GM19023 (cell line): ENCODE results near the gene ARID3C.

Experiments
- ATAC-seq: cut with Tn5 transposase; IDR thresholded peaks from one replicate; pipeline ENCODE4 v1.9.1; 2021; ENCODE audit warnings: mild to moderate bottlenecking, moderate library complexity; ENCODE audit not compliant: unreplicated experiment

ARID3C gene, protein sequence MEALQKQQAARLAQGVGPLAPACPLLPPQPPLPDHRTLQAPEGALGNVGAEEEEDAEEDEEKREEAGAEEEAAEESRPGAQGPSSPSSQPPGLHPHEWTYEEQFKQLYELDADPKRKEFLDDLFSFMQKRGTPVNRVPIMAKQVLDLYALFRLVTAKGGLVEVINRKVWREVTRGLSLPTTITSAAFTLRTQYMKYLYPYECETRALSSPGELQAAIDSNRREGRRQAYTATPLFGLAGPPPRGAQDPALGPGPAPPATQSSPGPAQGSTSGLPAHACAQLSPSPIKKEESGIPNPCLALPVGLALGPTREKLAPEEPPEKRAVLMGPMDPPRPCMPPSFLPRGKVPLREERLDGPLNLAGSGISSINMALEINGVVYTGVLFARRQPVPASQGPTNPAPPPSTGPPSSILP

DNA sequence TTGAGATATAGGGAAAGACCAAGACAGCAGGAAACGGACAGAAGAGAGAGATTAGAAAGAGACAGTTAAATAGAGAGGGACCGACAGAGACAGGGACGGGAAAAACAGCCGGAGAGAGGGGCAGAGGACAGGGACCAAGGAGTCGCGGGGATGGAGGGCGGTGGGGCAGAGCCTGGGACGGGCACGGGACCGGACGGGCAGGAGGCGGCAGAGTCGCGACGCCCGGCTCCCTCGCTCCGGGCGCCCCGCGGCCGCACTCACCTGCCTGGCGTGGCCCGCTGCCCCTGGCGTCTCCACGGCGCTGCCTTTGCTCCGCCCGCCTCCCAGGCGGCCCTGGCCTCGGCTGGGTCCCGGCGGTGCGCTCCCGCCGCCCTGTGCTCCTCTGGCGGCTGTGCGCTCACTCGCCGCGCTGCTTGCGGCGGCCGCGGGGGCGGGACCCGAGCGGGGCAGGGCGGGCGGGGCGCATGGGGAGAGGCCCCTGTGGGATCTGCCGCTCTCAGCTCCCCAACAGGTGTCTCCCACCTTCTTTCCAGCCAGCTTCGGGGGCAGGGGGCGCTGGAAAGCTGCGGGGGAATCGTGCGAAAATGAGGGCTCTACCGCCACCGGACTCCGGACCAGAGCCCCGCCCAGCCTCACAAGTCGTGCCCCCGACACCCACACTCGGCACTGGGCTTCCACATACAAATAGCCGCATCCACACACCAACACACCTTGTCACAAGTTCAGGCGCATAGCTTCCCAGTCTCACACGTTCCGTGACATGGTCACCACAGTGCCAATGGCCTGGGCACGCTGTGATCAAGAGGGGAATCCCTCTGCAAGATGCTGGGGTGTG, at the start of gene ARID3C:
Gene ARID3C, minus strand, starts transcription at position 411 of the 835 bp plus-strand sequence. CDS start 1,052 bp downstream, outside the sequence.
- no peak for ATAC-seq

DNA sequence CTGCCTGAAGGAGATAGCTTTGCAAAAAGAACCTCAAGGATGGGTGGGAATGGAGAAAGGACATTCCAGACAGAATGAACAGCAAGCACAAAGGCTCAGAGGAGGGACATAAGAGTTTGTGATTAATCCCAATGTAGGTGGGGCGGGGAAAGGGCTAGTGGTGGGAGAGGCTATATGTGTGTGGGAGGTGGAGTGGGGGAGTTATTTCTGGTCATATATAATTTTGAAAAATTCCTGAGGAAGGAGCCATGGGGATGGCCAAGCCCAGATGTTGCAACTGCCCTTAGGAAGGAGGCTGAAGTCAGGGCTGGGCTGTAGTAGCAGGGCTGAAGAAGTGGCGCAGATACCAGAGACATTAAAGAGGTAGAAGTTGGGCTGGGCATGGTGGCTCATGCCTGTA, 47.0 kb upstream of the ARID3C start:
- no peak for ATAC-seq

DNA sequence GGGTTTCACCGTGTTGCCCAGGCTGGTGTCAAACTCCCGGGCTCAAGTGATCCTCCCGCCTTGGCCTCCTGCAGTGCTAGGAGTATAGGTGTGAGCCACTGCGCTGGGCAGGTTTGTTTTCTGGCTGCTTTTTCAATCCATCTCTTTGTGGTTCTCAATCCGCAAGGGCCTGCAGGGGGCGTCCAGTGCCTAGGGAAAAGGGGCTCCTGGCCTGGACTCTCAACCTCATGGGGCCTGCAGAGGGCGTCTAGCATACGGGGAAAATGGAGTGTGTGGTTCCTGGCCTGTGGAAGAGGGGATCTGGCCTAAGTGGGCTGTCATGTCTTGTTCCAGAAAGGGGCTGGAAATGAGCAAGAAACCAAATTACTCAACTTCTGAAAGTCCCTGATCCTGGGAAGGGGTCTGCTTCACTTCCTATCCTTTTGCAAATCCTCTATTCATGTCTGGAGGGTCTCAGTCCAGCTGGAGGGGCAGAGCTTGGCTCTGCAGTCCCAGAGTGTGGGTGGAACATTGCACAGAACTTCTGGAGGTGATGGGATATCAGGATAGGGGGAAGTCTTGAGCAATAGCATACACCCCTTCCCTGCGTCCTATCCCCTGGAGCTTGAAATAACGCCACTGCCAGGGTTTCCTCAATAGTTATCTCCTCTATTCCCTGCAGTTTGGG, 46.3 kb upstream of the ARID3C start:
- no peak for ATAC-seq

DNA sequence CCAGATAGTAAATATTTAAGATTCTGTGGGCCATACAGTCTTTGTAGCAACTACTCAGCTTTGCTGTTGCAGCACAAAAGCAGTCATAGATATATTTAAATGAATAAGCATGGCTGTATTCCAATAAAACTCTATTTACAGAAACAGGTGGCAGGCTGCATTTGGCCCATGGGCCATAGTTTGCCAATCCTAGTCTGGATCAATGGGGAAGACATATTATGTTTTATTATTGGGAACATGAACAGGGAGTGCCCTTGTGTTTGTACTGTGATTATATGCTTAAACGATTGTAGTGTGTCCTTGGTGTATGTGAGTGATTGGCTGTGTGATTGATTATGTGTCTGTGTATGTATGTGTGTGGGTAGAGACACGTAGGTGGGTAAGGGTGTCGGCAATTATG, 45.6 kb upstream of the ARID3C start:
- ATAC-seq, result no peak

DNA sequence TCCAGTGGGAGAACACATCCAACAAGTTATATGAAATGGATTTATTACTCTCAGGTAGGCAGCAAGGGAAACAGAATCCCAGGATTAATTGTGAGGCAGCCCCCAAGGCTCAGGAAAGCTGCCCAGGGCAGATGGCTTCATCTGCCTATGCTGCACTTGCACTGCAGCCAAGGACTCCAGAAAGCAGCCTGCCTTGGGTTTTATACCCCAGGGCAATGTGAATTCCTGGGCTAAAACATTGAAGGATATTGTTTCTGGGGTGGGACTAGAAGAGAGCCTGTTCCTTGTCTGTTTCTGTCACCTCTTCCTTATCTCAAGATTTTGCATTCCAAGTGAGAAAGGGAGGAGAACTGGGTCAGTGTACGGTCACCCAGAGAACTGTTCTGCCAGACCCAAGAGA, 42.4 kb upstream of the ARID3C start:
- ATAC-seq, result no peak

DNA sequence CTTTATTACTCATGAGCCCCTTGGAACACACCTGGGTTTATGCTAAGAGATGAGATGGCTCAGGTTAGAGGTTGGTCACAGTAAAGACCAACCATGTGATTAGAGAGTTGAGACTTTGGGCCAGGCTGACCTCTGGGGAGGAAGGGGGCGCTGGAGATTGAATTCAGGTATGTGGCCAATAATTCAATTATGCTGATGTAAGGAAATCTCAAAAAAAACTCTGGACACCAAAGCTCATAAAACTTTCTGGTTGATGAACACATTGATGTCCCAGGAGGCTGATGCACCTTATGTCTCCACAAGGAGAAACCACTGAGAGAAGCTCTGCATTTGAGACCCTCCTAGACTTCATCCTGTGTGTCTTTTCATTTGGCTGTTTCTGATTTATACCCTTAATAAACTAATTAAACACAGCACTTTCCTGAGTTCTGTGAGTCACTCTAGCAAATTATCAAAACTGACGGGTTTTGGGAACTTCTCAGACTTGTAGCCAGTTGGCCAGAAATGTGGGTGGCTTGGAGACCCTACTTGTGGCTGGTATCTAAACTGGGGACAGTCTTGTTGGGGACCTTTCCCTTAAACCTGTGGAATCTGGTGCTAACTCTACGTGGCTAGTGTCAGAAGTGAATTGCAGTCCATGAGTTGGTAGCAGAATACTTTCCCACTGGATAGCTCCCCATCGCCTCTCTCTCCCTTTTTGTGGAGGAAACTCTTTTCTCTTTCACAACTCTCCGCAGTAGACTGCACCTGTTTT, 41.1 kb upstream of the ARID3C start:
- no peak for ATAC-seq

DNA sequence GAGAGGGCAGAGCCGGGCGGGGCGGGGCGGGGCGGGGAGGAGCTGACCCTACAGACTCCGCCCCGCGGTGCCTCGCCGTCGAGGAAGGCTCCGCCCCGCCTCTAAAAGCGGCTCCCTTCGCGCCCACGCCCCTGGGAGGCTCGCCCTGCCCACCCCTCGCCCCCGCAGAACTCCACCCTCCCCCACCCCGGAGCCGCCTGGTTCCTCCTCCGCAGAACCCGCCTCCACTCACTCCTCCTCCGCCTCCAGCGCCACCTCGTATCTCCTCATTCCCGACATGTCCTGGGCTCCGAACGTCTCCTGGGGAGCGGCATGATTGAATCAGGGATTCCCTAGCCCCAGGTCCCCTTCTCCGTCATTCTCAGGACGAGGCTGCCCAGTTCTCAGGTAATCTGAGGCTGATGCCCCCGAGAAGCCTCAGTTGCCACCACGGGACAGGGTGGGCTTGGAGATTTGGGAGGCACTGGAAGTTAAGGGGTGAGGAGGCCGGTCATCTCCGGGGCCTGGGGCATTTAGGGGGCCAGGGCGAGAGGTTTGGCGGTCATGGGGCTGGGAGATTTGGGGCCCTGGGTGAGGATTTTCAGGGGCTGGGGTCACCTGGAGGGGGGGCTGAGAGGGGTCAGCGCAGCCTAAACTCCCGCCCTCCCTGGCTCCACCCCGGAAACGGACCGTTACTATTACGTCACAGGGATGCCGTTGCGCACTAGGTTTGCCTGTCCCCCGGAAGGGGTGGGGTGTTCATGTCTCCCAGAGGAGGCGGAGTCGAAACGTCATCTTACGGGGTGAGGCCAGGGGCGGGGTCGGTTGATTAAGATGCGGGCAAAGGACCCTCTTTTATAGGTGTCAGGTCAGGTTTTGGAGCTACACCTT, 36.8 kb upstream of the ARID3C start:
- peak; percentile 71 for ATAC-seq

DNA sequence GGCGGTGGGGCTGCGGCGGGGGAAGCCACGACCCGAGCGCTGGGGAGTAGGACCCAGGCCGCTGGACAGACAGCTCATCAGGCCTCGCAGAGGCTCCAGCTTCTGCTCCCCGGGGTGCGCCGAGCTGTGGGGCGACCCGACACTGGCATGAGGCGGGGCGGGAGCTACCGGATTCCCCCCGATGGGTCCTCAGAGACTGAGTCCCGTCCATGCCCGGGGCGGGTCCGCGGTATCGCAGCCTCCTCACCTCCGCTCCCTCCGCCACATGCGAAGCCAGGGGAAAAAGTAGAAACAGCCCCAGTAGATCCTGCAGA, 36.2 kb upstream of the ARID3C start:
- ATAC-seq, result peak; percentile 6

DNA sequence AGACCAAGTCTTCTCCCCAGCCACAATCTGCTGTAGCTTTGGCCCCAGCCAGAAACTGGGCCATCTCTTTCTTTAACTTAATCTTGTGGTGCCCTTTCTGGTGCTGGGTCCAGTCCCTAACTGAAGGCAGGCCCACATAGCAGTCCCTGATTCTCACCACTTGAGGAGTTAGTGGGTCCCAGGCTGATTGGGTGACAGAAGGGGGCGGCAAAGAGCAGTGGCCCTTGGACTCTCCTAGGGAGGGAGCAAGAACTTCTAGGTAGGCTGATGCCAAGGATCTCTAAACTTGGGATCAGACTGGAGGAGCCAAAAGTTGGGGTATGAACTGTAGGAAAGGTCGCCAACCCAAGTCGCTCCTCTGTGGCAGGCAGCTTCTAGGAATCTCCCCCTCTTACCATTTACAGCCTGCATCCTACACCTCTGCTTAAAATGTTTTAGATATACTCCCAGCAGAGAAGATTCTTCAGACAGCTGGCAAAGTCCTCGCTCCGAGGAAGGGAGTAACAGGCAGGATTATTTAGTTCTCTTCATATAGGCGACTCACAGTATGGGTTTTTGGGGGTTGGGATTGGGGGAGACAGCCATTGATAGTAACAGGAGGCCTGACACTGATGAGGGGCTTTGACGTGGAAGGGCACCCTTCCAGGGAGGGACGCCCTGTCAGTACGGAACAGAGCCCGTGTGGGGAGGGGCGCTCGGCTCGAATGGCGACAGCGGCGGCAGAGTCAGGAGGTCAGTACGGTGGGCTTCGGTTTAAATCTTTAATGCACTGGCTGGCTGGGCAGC, 35.6 kb upstream of the ARID3C start:
- ATAC-seq, result peak; percentile 42

DNA sequence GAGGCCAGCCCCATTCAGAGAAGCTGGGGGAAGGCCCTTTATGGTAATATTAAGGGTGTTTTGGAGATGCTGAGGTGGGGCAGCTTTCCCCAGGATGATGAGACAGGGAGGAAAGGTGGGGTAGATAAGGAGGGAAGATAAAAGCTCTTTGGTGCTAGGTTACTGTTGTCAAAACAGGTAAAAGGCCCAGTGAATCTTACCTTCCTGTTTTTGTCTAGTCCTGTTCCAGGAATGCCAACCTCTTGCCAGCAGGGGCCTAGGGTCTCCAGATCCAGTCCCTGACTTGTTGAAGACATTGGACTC, 34.4 kb upstream of the ARID3C start:
- no peak for ATAC-seq

DNA sequence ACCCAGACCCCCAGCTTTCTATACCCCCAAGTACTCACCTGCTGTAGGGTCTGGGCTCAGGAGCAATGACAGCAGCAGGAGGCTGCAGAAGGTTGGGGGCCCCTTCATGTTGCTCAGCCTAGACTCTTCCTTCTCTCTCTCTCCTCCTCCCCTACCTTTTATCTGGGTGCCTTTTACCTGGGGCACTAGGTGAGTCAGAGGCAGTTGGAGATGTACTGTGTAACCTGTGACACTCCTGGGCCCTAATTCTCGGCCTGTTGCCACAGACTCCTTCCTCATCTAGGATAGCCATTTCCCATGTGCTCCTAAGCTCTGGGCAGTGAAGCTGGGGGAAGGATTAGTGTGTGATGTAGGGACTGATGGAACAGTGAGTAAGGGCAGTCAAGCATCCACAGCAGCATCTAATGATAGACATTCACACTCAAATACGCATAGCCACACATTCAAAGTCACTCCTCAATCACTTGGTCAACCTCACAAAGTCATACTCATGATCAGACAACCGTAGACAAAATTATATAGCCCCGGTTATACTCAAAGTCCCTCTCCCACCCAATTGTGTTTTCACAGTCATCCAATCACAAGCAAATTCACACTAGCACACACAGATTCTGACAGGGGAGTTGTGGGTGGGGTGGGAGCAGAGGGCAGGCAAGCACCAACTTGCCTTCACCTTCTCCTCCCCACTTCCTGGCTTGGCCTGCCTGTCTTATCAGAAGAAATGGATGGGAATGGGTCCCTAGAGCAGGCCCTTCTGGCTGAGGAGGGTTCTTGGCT, 33.8 kb upstream of the ARID3C start, which contains the start of gene CCL27:
Gene CCL27, minus strand, starts transcription at position 132 of the 777 bp plus-strand sequence. Its CDS starts 24 bp downstream, at position 108.
- ATAC-seq, result no peak

DNA sequence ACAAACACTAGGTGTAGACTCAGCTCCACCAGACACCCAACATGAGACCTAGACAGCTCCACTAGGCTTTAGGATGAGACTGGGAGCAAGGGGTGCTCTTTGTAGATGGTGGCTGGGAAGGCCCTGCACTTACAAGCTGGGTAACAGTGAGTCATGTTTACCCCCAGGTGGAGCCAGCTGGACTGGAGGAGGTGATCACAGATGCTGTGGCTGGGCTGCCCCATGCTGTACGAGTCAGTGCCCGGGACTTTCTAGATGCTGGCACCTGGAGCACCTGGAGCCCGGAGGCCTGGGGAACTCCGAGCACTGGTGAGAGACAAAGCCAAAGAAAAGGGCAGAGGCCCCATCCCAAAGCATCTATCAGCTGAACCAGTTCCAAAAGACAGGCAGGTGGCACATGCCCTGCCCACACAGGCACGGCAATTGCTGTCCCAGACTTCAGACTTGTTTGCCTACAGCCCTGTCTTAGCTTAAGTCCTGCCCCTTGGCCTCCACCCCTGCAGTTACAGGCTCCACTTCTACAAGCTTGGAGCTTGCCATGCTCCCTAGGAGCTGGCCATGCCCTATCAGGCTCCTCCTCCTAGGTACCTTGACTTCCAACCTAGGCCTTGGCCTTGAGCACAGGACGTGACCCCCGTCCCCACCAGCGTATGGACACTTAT, 30.9 kb upstream of the ARID3C start:
- ATAC-seq, result no peak

DNA sequence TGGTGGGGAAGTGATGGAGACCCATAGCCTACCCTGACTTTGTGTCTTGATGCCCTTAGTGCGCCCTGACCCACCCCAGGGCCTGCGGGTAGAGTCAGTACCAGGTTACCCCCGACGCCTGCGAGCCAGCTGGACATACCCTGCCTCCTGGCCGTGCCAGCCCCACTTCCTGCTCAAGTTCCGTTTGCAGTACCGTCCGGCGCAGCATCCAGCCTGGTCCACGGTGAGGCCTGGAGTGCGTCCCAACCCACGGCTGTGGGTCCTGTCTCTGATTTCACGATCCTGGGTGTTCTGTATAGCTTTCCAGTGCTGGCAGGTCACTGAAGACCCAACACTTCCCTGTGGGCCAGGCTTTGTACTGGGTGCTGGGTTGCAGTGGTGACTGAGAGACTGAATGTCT, 29.6 kb upstream of the ARID3C start:
- ATAC-seq, result no peak

DNA sequence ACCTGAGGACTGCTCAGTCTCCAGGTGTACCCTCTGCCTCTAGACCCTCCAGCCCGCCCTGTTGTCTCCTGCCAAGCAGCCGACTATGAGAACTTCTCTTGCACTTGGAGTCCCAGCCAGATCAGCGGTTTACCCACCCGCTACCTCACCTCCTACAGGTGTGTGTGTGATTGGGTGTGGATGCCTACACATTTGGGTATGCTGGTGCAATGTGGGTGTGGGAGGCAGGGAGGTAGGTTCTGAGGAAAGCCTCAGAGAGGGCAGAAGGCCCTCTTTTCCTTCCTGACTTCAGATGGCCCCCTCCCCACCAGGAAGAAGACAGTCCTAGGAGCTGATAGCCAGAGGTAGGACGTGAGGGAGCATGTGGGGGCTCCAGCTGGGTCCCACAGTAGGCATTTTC, 28.1 kb upstream of the ARID3C start:
- no peak for ATAC-seq

DNA sequence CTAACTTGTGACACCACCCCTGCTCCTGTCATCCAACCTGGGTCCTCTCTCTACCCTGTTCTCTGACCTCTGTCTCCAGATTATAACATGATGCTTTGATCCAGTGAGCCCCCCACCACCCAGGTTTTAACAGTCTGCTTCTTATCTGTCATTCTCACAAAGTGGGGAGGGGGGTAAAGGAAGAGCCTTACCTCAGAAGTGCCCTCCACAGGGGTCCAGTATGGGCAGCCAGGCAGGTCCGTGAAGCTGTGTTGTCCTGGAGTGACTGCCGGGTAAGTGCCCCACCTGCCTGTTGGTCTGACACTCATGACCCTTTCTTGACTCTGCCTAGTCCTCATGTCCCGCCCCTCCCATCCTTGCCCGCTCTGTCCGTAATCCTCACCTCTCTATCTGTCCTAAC, 26.5 kb upstream of the ARID3C start:
- no peak for ATAC-seq

DNA sequence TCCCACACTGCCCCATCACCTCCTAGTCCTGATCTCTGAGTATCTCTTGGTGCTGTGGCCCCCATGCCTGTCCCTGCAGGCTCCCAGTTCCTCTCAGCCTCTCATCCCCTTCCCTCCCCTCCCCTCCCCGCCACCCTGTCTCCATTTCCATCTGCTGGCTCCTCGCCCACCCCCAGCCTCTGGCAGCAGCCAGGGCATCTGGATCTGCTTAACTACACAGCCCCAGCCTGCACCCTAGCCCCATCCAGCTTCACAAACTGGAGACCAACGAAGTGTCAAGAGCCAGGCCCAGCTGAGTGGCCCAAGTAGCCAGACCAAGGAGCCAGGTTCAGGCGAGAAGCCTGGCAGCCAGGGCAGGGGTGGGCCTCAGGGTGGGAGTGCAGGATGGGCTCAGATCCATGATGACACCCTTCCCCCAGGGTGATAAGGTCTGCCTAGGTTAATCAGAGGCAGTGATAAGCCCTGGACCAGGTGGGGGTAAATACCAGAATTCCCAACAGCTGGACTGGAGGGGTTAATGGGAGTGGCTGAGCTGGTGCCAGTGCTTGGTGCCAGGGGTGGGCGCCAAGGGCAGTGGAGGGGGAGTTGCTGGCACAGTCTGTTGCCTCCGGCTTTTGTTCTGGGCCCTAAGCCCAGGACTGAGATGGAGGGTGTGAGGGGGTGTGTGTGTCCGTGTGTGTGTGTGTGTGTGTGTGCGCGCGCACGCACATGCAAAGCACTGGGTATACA, 25.6 kb upstream of the ARID3C start:
- ATAC-seq, result no peak
